ENCODE results near the gene SIGMAR1. TPM values are rescaled to one million over a fixed set of nuclear protein-coding genes. Genes with fewer than 3 reads are reported as not detected.

SIGMAR1 gene
- total RNA-seq, 1 donor = 15.6 TPM

- peaks cover 39% of the 10 kb centered on the region for H3K4me1 ChIP-seq (ENCODE audit: insufficient read depth, low read length)
- no peaks in the 10 kb centered on the region for H3K27me3 ChIP-seq (ENCODE audit: insufficient read depth, low read length)
- H3K9me3 ChIP-seq (ENCODE audit: low read depth, low read length) = no peaks in the 10 kb centered on the region
- no peak overlapping the region for H3K4me3 ChIP-seq (ENCODE audit: low read length)
These were observed 25.7 kb upstream of the SIGMAR1 start for GRCh38 chr9:34663303-34663605.

- H3K4me1 ChIP-seq (ENCODE audit: insufficient read depth, low read length) = peaks cover 39% of the 10 kb centered on the region
- H3K4me3 ChIP-seq (ENCODE audit: low read length) = no peak within 1 kb of the TSS
These were observed 25.1 kb upstream of the SIGMAR1 start, which contains the start of gene CCL27 for GRCh38 chr9:34662526-34663302. CCL27 (minus strand) TSS chr9:34662657; CDS start chr9:34662633, 24 bp downstream.

GRCh38 chr9:34659592-34660253 lies 22.1 kb upstream of the SIGMAR1 start:
- peaks cover 30% of the 10 kb centered on the region for H3K4me1 ChIP-seq (ENCODE audit: insufficient read depth, low read length)

More at GRCh38 chr9:34662526-34663302, 25.1 kb upstream of the SIGMAR1 start, which contains the start of gene CCL27:
- Histone ChIP-seq H3K27me3 (ENCODE audit: insufficient read depth, low read length) (no peaks in the 10 kb centered on the region), H3K9me3 (ENCODE audit: low read depth, low read length) (no peaks in the 10 kb centered on the region)

GRCh38 chr9:34658461-34658860 lies 20.9 kb upstream of the SIGMAR1 start:
- no peaks in the 10 kb centered on the region for H3K9me3 ChIP-seq (ENCODE audit: low read depth, low read length)
- H3K27me3 ChIP-seq (ENCODE audit: insufficient read depth, low read length) = no peaks in the 10 kb centered on the region
- no peak overlapping the region for H3K4me3 ChIP-seq (ENCODE audit: low read length)
- H3K4me1 ChIP-seq (ENCODE audit: insufficient read depth, low read length) = peaks cover 17% of the 10 kb centered on the region

More at GRCh38 chr9:34659592-34660253, 22.1 kb upstream of the SIGMAR1 start:
- H3K9me3 ChIP-seq (ENCODE audit: low read depth, low read length) = no peaks in the 10 kb centered on the region
- no peaks in the 10 kb centered on the region for H3K27me3 ChIP-seq (ENCODE audit: insufficient read depth, low read length)
- H3K4me3 ChIP-seq (ENCODE audit: low read length) = no peak overlapping the region

- Histone ChIP-seq H3K9me3 (ENCODE audit: low read depth, low read length) (no peaks in the 10 kb centered on the region), H3K4me1 (ENCODE audit: insufficient read depth, low read length) (peaks cover 9% of the 10 kb centered on the region), H3K4me3 (ENCODE audit: low read length) (no peak overlapping the region), H3K27me3 (ENCODE audit: insufficient read depth, low read length) (no peaks in the 10 kb centered on the region)
These were observed 19.4 kb upstream of the SIGMAR1 start for GRCh38 chr9:34656992-34657391.

GRCh38 chr9:34655394-34655793 lies 17.8 kb upstream of the SIGMAR1 start:
- Histone ChIP-seq H3K27me3 (ENCODE audit: insufficient read depth, low read length) (no peaks in the 10 kb centered on the region), H3K9me3 (ENCODE audit: low read depth, low read length) (no peaks in the 10 kb centered on the region), H3K4me1 (ENCODE audit: insufficient read depth, low read length) (peaks cover 10% of the 10 kb centered on the region), H3K4me3 (ENCODE audit: low read length) (no peak overlapping the region)

GRCh38 chr9:34654323-34655051 lies 16.9 kb upstream of the SIGMAR1 start:
- Histone ChIP-seq H3K4me3 (ENCODE audit: low read length) (no peak overlapping the region), H3K9me3 (ENCODE audit: low read depth, low read length) (no peaks in the 10 kb centered on the region), H3K4me1 (ENCODE audit: insufficient read depth, low read length) (peaks cover 10% of the 10 kb centered on the region)

GRCh38 chr9:34653151-34654072 lies 15.8 kb upstream of the SIGMAR1 start:
- Histone ChIP-seq H3K27me3 (ENCODE audit: insufficient read depth, low read length) (no peaks in the 10 kb centered on the region), H3K4me1 (ENCODE audit: insufficient read depth, low read length) (peaks cover 16% of the 10 kb centered on the region), H3K9me3 (ENCODE audit: low read depth, low read length) (no peaks in the 10 kb centered on the region), H3K4me3 (ENCODE audit: low read length) (no peak overlapping the region)

More at GRCh38 chr9:34654323-34655051, 16.9 kb upstream of the SIGMAR1 start:
- no peaks in the 10 kb centered on the region for H3K27me3 ChIP-seq (ENCODE audit: insufficient read depth, low read length)

- Histone ChIP-seq H3K9me3 (ENCODE audit: low read depth, low read length) (no peaks in the 10 kb centered on the region), H3K4me3 (ENCODE audit: low read length) (no peak overlapping the region), H3K4me1 (ENCODE audit: insufficient read depth, low read length) (peaks cover 24% of the 10 kb centered on the region), H3K27me3 (ENCODE audit: insufficient read depth, low read length) (no peaks in the 10 kb centered on the region)
These were observed 15.0 kb upstream of the SIGMAR1 start for GRCh38 chr9:34652602-34653000.

- Histone ChIP-seq H3K9me3 (ENCODE audit: low read depth, low read length) (no peaks in the 10 kb centered on the region), H3K27me3 (ENCODE audit: insufficient read depth, low read length) (no peaks in the 10 kb centered on the region), H3K4me3 (ENCODE audit: low read length) (no peak within 1 kb of the TSS), H3K4me1 (ENCODE audit: insufficient read depth, low read length) (peaks cover 30% of the 10 kb centered on the region)
These were observed 14.5 kb upstream of the SIGMAR1 start, which contains the start of gene IL11RA for GRCh38 chr9:34651876-34652601. IL11RA (plus strand) TSS chr9:34652185; CDS start chr9:34655218, 3,033 bp downstream.

- Histone ChIP-seq H3K27me3 (ENCODE audit: insufficient read depth, low read length) (no peaks in the 10 kb centered on the region), H3K4me1 (ENCODE audit: insufficient read depth, low read length) (peaks cover 31% of the 10 kb centered on the region)
These were observed 13.7 kb upstream of the SIGMAR1 start for GRCh38 chr9:34651321-34651720.

GRCh38 chr9:34650816-34651215 lies 13.2 kb upstream of the SIGMAR1 start:
- H3K9me3 ChIP-seq (ENCODE audit: low read depth, low read length) = no peaks in the 10 kb centered on the region
- H3K27me3 ChIP-seq (ENCODE audit: insufficient read depth, low read length) = no peaks in the 10 kb centered on the region
- no peak overlapping the region for H3K4me3 ChIP-seq (ENCODE audit: low read length)
- peaks cover 36% of the 10 kb centered on the region for H3K4me1 ChIP-seq (ENCODE audit: insufficient read depth, low read length)

More at GRCh38 chr9:34651321-34651720, 13.7 kb upstream of the SIGMAR1 start:
- H3K4me3 ChIP-seq (ENCODE audit: low read length) = no peak overlapping the region
- H3K9me3 ChIP-seq (ENCODE audit: low read depth, low read length) = no peaks in the 10 kb centered on the region

GRCh38 chr9:34648673-34649072 lies 11.1 kb upstream of the SIGMAR1 start:
- peaks cover 36% of the 10 kb centered on the region for H3K4me1 ChIP-seq (ENCODE audit: insufficient read depth, low read length)
- no peaks in the 10 kb centered on the region for H3K27me3 ChIP-seq (ENCODE audit: insufficient read depth, low read length)
- no peak overlapping the region for H3K4me3 ChIP-seq (ENCODE audit: low read length)
- no peaks in the 10 kb centered on the region for H3K9me3 ChIP-seq (ENCODE audit: low read depth, low read length)

GRCh38 chr9:34647651-34648050 lies 10.1 kb upstream of the SIGMAR1 start:
- peaks cover 36% of the 10 kb centered on the region for H3K4me1 ChIP-seq (ENCODE audit: insufficient read depth, low read length)
- peak overlapping the region; percentile 71 for H3K4me3 ChIP-seq (ENCODE audit: low read length)
- no peaks in the 10 kb centered on the region for H3K27me3 ChIP-seq (ENCODE audit: insufficient read depth, low read length)
- no peaks in the 10 kb centered on the region for H3K9me3 ChIP-seq (ENCODE audit: low read depth, low read length)

Data from mononuclear cell (primary cell).